ENCODE data around the gene ASB10.

Gene ASB10

GRCh38 chr7:151210087-151210854 lies 23.2 kb upstream of the ASB10 start, which contains the start of gene H2BK1:
Gene H2BK1, minus strand, starts transcription at chr7:151210488. Its CDS starts 170 bp downstream, at chr7:151210318.
- no peak for DNase-seq (ENCODE audit: low read depth)

- no peak for DNase-seq (ENCODE audit: low read depth)
Observed at GRCh38 chr7:151209588-151209987, 22.5 kb upstream of the ASB10 start.

GRCh38 chr7:151208253-151208862 lies 21.3 kb upstream of the ASB10 start:
- DNase-seq (ENCODE audit: low read depth): no peak

GRCh38 chr7:151207804-151208203 lies 20.8 kb upstream of the ASB10 start:
- DNase-seq (ENCODE audit: low read depth): no peak

- DNase-seq (ENCODE audit: low read depth): no peak
Observed at GRCh38 chr7:151207315-151207714, 20.3 kb upstream of the ASB10 start.

GRCh38 chr7:151206914-151207313 lies 19.9 kb upstream of the ASB10 start:
- no peak for DNase-seq (ENCODE audit: low read depth)

GRCh38 chr7:151205730-151206129 lies 18.7 kb upstream of the ASB10 start:
- no peak for DNase-seq (ENCODE audit: low read depth)

GRCh38 chr7:151204383-151205032 lies 17.5 kb upstream of the ASB10 start:
- no peak for DNase-seq (ENCODE audit: low read depth)

GRCh38 chr7:151202836-151203235 lies 15.8 kb upstream of the ASB10 start:
- no peak for DNase-seq (ENCODE audit: low read depth)

- DNase-seq (ENCODE audit: low read depth): no peak
Observed at GRCh38 chr7:151201751-151202150, 14.7 kb upstream of the ASB10 start.

- DNase-seq (ENCODE audit: low read depth): no peak
Observed at GRCh38 chr7:151201344-151201743, 14.3 kb upstream of the ASB10 start.

GRCh38 chr7:151198945-151199848 lies 12.1 kb upstream of the ASB10 start:
- no peak for DNase-seq (ENCODE audit: low read depth)

GRCh38 chr7:151197932-151198331 lies 10.9 kb upstream of the ASB10 start:
- DNase-seq (ENCODE audit: low read depth): no peak

- DNase-seq (ENCODE audit: low read depth): no peak
Observed at GRCh38 chr7:151195616-151196450, 8.8 kb upstream of the ASB10 start.

GRCh38 chr7:151194188-151194587 lies 7.1 kb upstream of the ASB10 start:
- DNase-seq (ENCODE audit: low read depth): no peak

- DNase-seq (ENCODE audit: low read depth): no peak
Observed at GRCh38 chr7:151193203-151193978, 6.3 kb upstream of the ASB10 start.

GRCh38 chr7:151192002-151192539 lies 5.0 kb upstream of the ASB10 start:
- DNase-seq (ENCODE audit: low read depth): no peak

- DNase-seq (ENCODE audit: low read depth): no peak
Observed at GRCh38 chr7:151191544-151191943, 4.5 kb upstream of the ASB10 start.

GRCh38 chr7:151189038-151189437 lies 2.0 kb upstream of the ASB10 start:
- DNase-seq (ENCODE audit: low read depth): no peak

GRCh38 chr7:151188252-151188542 lies 1.1 kb upstream of the ASB10 start:
- no peak for DNase-seq (ENCODE audit: low read depth)

All from stimulated activated CD8-positive, alpha-beta memory T cell treated with anti-CD3 and anti-CD28 coated beads, Interleukin-7, amount 100 ng/mL, for 24 hours (primary cell).